CD4-positive, alpha-beta T cell treated with Interleukin-10 for 1 hour (primary cell): ENCODE measurements around the gene POLR3H.

ENCODE experiments used
- DNase-seq: peaks from one replicate; pipeline ENCODE4 v3.0.0-alpha.2; 2020

Gene POLR3H

DNA sequence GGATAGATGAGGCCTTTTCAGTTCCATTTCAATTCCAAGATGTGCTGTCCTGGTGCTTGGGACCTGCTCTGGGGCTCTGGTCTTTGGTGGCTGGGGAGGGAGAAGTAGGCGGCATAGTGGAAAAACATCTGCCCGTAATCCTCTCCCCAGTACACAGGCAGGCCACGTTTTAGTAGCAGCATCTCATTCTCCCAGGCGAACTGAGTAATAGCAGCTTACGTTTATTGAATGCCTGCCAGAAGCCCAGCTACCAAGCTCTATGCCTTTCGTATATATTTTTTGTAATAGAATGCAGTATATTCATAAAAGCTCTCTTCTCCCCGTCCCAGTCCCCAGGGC lies 63.9 kb downstream of the POLR3H start:
- DNase-seq, result no peak

- no peak for DNase-seq
Measured at GRCh38 chr22:41479671-41480396, 64.4 kb downstream of the POLR3H start.

DNA sequence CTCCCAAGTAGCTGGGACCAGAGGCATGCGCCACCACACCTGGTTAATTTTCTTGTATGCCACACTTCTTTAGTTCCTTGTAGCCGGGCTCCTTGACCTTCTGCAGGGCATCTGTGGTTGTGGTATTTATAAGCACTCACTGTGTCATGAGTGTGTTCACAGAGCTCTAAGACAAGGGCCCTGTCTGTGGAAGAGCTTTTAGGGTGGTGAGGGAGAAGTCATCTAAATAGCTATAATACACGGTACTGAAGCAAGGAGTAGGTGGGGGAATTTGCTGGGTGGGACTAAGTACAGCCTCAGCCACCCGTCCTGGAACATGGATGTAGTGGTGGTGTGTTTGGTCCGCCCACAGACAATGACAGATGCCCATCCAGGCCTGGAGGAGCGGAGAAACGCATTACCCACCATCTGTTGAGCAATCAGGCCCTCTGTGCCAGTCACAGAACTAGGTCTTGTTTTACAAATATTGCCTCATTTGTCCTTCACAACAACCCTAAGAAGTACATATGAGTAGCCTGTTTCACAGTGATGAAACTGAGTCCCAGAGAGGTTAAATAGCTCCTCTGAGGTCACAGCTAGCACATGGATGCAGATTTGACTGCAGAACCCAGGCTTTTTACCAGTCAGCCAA lies 65.3 kb downstream of the POLR3H start:
- DNase-seq, result no peak

DNA sequence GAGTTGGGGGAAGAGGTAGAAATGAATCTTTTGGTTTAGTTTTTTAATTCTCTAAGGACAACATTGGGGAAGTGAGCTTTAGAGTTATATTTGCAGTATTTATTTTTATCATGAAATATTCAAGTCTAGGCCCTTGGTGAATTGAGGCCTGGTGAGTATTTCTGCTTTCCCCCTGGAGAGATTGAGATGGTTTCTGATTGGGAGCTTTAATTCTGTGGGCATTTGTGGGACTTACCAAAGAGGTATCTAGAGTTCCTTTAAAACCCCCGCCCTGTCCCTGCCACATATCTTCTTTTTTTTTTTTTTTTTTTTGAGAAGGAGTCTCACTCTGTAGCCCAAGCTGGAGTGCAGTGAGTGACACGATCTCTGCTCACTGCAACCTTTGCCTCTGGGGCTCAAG lies 65.8 kb downstream of the POLR3H start:
- DNase-seq, result no peak
